Activated T-cell treated with anti-CD3 and anti-CD28 coated beads for 1 hour (primary cell): ENCODE data around the gene GP9.
"Not testable (repeated sequence)": the region's sequence is repeated elsewhere in the genome, so short reads cannot be mapped to it uniquely, and the experiment has no call there.

ENCODE experiments used
- DNase-seq: peaks from one replicate; pipeline ENCODE4 v3.0.0-alpha.2; 2020; ENCODE audit warnings: low read depth

The GP9 gene

GRCh38 chr3:129070086-129070885, 9.7 kb downstream of the GP9 start:
- no peak for DNase-seq

GRCh38 chr3:129077222-129077621, 16.6 kb downstream of the GP9 start:
- DNase-seq = no peak

- no peak for DNase-seq
These were observed 17.9 kb downstream of the GP9 start for GRCh38 chr3:129078510-129078909.

GRCh38 chr3:129081503-129081902, 20.9 kb downstream of the GP9 start:
- DNase-seq = no peak

- no peak for DNase-seq
These were observed 21.4 kb downstream of the GP9 start for GRCh38 chr3:129082026-129082425.

- DNase-seq = no peak
These were observed 23.9 kb downstream of the GP9 start for GRCh38 chr3:129084501-129084900.

GRCh38 chr3:129085165-129085715, 24.7 kb downstream of the GP9 start:
- DNase-seq = no peak

GRCh38 chr3:129085818-129086217, 25.2 kb downstream of the GP9 start:
- DNase-seq = no peak

- DNase-seq = no peak
These were observed 26.6 kb downstream of the GP9 start for GRCh38 chr3:129087138-129087702.

- not testable (repeated sequence) for DNase-seq
These were observed 27.3 kb downstream of the GP9 start for GRCh38 chr3:129087904-129088303.

GRCh38 chr3:129088312-129088711, 27.7 kb downstream of the GP9 start:
- not testable (repeated sequence) for DNase-seq

GRCh38 chr3:129095285-129095684, 34.7 kb downstream of the GP9 start:
- DNase-seq = no peak

- no peak for DNase-seq
These were observed 39.7 kb downstream of the GP9 start for GRCh38 chr3:129100274-129100673.

GRCh38 chr3:129101370-129102138, 41.0 kb downstream of the GP9 start:
- no peak for DNase-seq

- no peak for DNase-seq
These were observed 42.7 kb downstream of the GP9 start for GRCh38 chr3:129103296-129103695.

- DNase-seq = no peak
These were observed 43.5 kb downstream of the GP9 start for GRCh38 chr3:129104051-129104450.

- no peak for DNase-seq
These were observed 44.0 kb downstream of the GP9 start for GRCh38 chr3:129104498-129105079.

GRCh38 chr3:129105862-129106261, 45.3 kb downstream of the GP9 start:
- DNase-seq = no peak

- no peak for DNase-seq
These were observed 45.7 kb downstream of the GP9 start for GRCh38 chr3:129106320-129106719.

GRCh38 chr3:129106866-129107565, 46.4 kb downstream of the GP9 start:
- DNase-seq = no peak

GRCh38 chr3:129107793-129108192, 47.2 kb downstream of the GP9 start:
- no peak for DNase-seq
